GM19397 (cell line): ENCODE data around the gene OPN1MW3.
"Not testable (repeated sequence)": the region's sequence is repeated elsewhere in the genome, so short reads cannot be mapped to it uniquely, and the experiment has no call there.

ENCODE experiments used
- ATAC-seq: cut with Tn5 transposase; IDR thresholded peaks from one replicate; pipeline ENCODE4 v1.9.1; 2021; ENCODE audit warnings: mild to moderate bottlenecking, moderate library complexity; ENCODE audit not compliant: unreplicated experiment

OPN1MW3 gene

DNA sequence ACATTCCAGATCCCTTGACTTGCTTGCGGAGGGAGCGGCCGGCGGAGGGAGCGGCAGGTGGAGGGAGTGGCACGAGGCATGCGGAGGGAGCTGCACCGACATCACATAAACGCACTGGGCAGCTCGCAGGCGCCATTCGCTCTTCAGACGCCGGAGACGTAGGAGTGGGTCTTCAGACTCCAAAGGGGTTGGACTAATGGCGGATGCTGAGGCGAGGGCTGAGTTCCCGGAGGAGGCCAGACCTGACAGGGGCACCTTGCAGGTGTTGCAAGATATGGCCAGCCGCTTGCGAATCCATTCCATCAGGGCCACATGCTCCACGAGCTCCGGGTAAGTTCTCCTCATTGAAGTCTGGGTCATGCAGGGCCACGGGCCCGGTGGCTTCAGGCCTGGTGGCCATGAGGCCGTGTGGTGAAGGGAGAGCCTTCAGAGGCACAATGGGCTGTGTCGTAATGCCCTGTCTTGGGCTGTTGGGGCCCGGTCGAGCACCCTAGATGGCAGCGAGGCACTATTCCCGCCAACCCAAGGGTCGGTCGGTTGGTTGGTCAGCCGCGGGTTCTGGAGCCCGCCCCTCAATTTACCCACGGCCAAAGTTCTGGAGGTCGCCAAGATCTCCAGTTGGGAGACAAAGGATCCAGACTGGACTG lies 38.4 kb downstream of the OPN1MW3 start, which contains the start of gene TKTL1:
Gene TKTL1, plus strand, starts transcription at position 132 of the 647 bp plus-strand sequence. Its CDS starts 65 bp downstream, at position 197.
- no peak for ATAC-seq

DNA sequence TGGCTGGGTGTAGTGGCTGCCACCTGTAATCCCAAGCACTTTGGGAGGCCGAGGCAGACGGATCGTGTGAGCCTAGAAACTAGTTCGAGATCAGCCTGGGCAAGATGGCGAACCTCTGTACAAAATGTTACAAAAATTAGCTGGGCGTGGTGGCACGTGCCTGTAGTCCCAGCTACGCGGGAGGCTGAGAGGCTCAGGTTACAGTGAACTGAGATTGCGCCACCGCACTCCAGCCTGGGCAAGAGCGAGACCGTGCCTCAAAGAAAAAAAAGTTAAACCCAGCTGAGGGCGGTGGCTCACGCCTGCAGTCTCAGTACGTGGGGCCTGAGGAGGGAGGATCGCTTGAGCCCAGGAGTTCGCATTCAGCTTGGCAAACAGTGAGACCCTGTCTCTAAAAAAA lies 39.3 kb downstream of the OPN1MW3 start:
- no peak for ATAC-seq

DNA sequence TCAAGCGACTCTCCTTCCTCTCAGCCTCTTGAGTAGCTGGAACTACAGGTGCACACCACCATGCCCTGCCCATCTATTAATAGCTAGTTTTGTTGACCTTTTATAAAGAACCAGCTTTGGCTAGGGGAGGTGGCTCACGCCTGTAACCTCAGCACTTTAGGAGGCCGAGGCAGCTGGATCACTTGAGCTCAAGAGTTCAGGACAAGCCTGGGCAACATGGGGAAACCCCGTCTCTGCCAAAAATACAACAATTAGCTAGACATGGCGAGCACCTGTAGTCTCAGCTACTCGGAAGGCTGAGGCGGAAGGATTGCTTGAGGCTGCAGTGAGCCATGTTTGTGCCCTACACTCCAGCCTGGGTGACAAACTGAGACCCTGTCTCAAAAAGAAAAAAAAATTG lies 40.9 kb downstream of the OPN1MW3 start:
- no peak for ATAC-seq

DNA sequence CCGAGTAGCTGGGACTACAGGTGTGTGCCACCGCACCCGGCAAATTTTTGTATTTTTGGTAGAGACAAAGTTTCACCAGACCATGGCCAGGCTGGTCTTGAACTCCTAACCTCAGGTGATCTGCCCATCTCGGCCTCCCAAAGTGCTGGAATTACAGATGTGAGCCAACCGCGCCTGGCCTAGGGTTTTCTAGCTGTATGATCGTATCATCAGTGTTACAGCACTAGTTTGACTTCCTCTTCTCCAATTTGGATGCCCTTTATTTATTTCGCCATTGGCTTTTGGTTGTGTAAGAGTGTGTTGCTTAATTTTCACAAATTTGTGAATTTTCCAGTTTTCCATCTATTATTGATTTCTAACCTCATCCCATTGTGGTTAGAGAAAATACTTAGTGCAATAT lies 43.4 kb downstream of the OPN1MW3 start:
- no peak for ATAC-seq

DNA sequence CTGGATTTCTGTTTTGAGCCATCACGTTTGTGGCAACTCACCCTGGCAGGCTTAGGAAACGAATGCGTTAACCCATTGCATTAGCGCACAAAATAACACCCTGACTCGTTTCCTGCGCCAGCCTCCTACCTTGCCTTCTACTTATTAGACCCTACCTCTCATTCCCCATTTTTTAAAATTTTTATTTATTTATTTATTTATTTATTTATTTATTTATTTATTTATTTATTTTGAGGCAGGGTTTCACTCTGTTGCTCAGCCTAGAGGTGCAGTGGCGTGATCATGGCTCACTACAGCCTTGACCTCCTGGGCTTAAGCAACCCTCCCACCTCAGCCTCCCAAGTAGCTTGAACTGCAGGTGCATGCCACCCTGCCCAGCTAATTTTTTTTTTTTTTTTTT lies 45.6 kb downstream of the OPN1MW3 start:
- ATAC-seq: not testable (repeated sequence)

DNA sequence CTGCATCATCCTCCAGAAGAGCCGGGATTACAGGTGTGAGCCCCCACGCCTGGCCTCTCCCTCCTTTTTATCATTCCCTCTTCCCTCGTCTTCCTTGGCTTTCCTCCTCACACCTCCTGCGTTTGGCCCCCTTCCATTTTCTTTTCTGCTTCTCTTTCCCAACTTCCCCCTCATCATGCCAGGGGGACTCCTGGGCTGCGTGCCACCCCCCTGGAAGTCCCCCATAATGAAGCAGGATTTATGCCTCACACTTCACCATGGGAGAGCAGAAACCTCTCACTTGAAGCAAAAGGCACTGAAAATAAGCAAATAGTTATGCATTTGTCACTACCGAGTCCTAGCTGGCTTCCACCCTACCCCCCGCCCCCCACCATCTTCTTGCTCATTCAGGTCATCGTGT lies 46.1 kb downstream of the OPN1MW3 start:
- ATAC-seq: no peak

DNA sequence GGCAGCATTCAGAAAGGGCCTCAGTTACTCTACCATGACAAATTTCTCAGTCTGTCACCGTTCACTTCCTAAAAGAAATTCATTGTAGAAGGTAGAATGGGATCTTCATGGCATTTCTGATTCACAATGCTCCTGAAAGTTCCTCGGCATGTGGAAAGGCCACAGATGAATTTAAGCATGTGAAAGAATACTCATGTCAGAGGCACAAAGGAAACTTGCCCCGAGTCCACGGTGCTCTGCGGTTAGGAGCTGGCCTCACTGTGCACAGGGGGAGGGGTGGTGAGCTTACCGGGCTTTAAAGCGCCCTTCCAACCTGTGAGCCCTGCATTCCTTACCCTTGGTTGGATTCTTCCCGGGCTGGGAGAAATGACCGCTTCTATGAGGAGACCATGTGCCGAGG lies 47.5 kb downstream of the OPN1MW3 start:
- no peak for ATAC-seq

DNA sequence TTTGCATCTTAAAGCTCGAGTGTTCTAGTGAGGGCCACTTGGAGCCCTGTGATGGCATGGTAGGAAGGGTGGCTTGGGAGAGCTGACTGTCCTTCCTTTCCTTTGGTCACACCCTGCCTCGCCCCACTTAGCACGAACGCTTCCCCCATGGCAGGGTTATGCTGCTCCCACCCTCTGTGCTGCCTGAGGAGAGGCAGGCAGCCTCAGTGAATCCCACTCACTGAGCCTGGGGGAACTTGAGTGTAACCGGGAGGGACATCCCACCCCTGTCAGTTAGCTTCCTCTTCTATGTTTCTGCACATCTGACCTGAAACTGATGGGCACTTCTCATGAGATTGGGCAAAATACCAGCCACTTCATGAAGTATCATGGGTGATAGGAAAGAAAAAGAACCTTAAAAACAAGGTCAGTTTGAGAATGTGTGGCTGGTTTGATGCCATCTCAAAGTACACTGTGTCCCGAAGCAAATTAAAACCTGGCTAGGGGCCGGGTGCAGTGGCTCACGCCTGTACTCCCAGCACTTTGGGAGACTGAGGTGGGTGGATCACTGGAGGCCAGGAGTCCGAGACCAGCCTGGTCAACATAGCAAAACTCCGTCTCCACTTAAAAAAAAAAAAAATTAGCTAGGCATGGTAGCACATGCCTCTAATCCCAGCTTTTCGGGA lies 48.3 kb downstream of the OPN1MW3 start:
- ATAC-seq: no peak

DNA sequence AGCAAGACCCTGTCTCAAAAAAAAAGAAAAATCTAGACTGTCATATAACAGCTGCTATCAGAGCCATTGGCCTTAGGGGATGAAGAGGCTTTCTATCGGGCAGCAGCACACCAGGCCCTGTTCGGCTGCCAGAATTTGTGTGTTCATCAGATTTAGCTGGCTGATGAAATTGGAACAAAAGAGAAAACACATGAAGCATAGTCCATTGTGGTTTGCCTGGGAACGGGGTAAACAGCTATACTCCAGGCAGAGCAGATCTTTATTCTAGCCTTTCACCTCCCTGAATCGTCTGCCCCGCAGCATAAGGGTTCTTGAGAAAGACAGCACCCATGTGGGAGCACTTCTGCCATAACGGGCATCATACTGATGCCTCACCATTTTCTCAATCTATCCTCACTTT lies 49.8 kb downstream of the OPN1MW3 start:
- ATAC-seq: no peak

DNA sequence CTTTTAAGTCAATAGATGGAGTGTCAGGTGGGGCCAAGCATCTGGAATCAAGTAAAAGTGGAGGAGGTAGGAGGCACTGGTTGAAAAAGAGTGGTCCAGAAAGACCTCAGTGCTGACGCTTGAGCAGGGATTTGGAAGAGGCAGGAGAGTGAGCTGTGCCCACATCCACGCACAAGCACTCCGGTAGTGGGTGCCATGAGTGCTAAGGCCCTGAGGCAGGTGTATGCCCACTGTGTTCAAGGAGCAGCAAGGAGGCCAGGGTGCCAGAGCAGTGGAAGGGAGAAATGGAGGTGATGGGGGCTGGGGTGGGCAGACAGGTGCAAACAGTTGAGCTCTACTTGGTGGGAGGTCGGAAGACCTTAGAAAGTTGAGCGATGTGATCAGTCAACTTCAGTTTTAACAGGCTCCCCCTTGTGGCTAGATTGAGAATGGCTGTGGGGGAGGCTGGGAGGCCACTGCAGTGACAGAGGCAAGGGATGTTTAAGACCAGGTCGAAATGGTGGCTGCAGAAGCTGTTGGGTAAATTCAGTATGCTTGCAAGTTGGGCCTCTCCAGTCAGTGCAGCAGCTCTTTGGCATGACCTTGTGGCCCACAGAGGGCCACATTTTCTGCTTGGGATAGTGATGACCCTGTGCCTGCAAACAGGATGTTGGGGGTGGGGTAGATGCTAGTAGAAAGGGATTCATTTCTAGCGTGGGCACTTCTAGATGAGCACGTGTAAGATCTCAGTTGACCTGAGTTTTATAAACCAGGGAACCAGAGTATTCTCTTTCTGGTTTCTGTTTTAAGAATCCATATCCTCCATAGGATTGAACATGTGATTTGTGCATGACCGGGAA lies 50.9 kb downstream of the OPN1MW3 start:
- no peak for ATAC-seq

DNA sequence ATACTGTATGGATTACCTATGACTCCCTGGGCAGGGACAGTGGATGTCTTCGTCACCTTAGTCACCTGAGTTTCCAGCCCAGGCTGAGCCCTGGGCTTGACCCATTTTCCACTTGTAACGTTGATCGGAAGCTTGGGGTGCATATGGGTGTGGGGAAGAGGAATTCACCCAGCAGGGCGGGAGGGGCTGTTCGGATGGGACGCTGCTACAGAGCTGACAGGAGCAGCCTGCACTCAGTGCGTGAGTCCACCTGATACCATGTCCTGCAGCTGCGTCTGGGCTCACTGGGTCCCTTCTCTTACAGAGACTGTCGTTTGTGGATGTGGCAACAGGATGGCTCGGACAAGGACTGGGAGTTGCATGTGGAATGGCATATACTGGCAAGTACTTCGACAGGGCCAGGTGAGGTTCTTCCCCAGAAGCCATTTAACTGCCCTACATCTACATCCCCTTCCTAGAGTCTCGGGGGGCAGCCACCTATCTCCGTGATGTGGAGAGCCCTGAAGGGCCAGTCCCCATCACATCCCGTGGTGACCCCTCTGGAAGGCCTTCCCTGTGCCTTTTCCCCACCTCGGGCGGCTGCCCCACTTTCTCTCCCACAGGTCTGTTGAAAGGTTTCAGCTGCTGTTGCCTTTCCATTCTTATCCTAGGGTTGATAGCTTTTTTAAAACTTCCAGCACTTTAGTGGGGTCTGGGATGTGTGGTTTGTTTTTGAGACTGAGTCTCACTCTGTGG lies 51.8 kb downstream of the OPN1MW3 start:
- ATAC-seq: no peak

DNA sequence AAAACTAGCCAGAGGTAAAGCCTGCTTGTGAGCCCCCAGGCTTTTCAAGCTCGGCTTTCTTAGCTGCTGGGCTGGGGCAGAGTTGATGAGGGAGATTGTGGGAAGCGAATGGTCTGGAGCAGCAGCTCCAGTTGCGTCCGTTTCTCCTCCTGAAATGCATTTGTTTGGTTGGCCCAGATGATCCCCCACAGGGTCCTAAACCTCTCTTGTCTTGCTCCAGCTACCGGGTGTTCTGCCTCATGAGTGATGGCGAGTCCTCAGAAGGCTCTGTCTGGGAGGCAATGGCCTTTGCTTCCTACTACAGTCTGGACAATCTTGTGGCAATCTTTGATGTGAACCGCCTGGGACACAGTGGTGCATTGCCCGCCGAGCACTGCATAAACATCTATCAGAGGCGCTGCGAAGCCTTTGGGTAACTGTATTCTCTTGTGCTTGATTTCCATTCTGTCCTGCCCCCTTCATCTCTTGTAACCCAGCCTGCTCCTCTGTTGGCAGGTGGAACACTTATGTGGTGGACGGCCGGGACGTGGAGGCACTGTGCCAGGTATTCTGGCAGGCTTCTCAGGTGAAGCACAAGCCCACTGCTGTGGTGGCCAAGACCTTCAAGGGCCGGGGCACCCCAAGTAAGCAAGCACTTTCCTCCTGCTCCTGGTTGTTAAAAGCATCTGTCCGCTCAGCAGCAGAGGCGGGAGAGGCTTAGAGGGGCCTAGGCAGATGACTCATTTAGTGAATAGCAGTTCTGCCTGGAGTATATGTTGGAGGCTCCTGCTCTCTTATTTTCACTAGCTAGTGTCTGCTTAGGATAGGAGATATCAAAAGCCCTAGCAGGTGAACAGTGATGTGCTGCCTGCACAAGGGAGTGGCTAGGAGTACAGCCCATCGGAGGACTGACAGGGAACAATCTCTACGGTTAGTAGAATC lies 53.5 kb downstream of the OPN1MW3 start:
- ATAC-seq: no peak

DNA sequence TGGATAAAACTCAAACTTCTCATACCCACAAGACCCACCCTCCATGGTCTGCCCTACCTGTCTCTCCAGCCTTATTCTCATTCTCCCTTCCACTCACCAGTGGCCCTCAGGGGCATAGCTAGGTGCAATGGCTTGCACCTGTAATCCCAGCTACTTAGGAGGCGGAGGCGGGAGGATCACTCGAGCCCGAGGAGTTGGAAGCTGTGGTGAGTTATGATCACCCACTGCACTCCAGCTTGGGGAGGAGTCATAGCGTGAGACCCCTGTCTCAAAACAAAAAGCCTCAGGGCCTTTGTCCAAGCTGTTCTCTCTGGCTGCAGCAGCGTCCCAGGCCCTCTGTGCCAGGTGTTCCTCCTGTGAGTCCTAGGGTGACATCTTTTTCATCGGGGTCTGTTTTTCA lies 54.7 kb downstream of the OPN1MW3 start:
- ATAC-seq: no peak

DNA sequence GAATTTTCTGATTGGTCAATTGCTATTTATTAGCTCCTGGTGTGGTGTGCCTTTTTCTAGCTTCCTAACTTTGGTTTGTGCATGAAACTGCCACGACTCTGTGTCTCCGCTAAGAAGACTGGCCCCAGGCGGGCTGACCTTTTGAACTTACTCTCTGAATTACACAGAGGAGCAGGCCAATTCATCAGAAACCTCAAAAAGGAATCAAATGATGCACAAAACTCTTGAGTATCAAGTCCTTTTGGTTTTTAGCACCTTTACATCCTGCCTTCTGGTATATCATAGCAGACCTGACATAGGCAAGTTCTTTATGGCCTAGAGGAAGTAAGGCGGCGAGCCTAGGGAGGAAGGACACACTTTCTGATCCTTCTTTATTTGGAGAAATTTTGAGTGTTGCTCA lies 55.8 kb downstream of the OPN1MW3 start:
- no peak for ATAC-seq

DNA sequence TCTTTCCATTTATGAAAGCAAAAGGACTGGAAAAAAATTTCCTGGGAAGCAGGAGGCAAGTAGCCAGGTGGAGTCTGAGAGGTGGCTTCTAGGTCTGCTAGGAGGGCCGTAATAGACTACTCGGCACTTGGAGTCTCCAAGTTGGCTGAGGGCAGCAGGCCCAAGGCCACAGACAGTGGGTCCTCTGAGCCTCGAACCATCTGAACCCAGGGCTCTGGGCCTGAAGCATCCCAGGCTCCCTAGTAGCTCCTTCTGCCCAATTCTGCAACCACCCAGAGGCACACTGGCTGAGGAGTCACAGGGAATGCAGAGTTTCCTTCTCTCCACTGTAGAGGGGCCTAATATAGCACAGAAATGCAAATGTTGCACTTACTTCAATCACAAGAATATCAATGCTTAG lies 58.0 kb downstream of the OPN1MW3 start:
- ATAC-seq: no peak

DNA sequence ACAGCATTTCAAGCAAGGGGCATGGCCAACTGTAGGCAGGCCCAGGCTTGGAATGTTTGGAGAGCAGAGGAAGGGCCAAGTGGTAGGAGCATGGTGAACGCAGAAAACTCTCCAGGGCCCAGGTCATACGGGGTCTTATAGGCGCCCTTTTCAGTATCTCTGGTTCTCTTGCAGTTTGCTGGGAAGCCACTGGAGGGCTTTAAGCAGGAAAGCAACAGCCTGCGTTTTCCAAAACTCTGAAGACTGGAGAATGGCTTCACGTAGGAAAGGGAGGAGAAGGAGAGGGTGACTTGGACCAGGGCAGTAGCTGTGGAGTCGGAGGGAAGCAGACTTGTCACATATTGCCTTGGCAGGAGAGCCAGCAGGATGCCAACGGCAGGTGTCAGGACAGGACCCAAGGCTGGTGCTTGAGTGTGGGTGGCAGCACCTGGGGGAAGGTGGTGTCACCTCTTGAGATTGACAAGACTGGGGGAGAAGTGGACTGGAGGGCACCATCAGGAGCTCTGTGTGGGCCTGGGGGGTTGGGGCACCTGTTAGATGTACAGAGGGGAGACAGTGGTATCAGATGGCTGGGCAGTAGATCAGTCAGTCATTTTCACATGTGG lies 60.1 kb downstream of the OPN1MW3 start:
- ATAC-seq: no peak

DNA sequence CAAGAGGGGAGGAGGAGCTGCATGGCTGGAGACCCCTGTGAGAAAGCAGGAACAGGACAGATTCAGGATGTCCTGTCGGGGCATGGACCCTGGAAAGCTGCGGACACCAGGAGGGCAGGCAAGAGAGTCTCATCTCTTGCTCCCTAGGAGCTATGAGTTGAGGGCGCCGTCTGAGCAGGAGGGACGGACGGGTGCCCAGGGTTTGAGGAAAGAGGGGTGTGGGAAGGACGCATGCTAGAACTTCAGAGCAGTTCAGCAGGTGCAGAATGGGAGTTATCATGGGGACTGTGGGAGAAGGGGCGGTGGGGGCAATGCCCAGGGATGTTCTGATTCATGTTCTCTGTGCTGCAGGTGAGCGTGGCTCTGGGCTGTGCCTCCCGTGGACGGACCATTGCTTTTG lies 63.0 kb downstream of the OPN1MW3 start:
- no peak for ATAC-seq
